Measurements from ENCODE around the gene PIGBOS1. TPM values are rescaled to one million over a fixed set of nuclear protein-coding genes. Genes with fewer than 3 reads are reported as not detected.

Gene PIGBOS1
- total RNA-seq, 2 experiments from 2014 or later: 6.2 to 10.1 TPM

- H3K36me3 ChIP-seq (ENCODE audit: insufficient read depth, low read length): no peaks in the 10 kb centered on the region
- Mint-ChIP-seq H3K4me3 (peak overlapping the region; percentile 47), H3K9me3 (no peaks in the 10 kb centered on the region), H3K27ac (peak overlapping the region; percentile 94), H3K36me3 (ENCODE audit: low read depth) (no peaks in the 10 kb centered on the region), H3K4me1 (ENCODE audit: low read depth) (peaks cover 86% of the 10 kb centered on the region), H3K27me3 (no peaks in the 10 kb centered on the region)
- H3K27me3 ChIP-seq (ENCODE audit: control insufficient read depth in 1 of 2, insufficient read depth in 2 of 2, low read length in 2 of 2): no peaks in the 10 kb centered on the region
- intact Hi-C loops (cut with DNase I, micrococcal nuclease): no loop called here
- H3K9me3 ChIP-seq (ENCODE audit: control insufficient read depth in 1 of 2, insufficient read depth in 1 of 2, low read length in 2 of 2): no peaks in the 10 kb centered on the region
- H3K27ac ChIP-seq (ENCODE audit: low read depth in 1 of 2, low read length in 2 of 2): peak overlapping the region; percentile 68 to 69
- no peak for ATAC-seq (ENCODE audit: poor library complexity)
- H3K4me1 ChIP-seq (ENCODE audit: insufficient read depth, low read length): peaks cover 66% of the 10 kb centered on the region
- DNase-seq: no peak
- POLR2A ChIA-PET: interaction anchor here (3.5 to 4.4 kb wide), 2 partner anchors 9 to 11 kb away, joined by 10 to 37 read pairs; no protein-coding TSS in a partner anchor
- no peak for TF ChIP-seq CTCF (IDR thresholded peaks at IDR 0.05)
- CTCF ChIA-PET: interaction anchor here (1.0 to 1.4 kb wide), 2 partner anchors 8 to 12 kb away, joined by 3 to 4 read pairs; no protein-coding TSS in a partner anchor
- H3K4me3 ChIP-seq (ENCODE audit: low read length): no peak overlapping the region
These were observed 39.7 kb downstream of the PIGBOS1 start for GRCh38 chr15:55279100-55279745.

DNA sequence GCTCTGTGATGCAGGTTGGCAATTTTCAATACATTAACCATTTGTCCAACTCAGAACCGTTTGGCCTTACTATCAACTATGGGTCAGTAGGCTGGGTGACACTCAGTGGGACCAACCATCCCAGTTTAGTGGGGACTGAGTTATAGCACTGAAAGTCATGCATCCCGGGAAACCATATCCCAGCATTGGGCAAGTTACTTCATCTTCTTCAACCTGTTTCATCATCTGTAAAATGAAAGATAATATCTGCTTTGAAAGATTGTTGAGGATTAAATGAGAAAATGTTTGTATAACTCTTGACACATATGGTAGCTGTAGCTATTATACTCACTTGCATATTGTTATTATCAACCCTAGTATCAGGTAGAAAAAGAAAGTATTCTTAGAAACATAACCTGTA is 41.2 kb downstream of the PIGBOS1 start:
- POLR2A ChIA-PET: interaction anchor here (0.6 to 4.4 kb wide), 4 partner anchors 10 to 81 kb away, joined by 3 to 37 read pairs (median 10); partner anchors contain the start of gene RSL24D1
- H3K4me1 ChIP-seq (ENCODE audit: insufficient read depth, low read length): peaks cover 55% of the 10 kb centered on the region
- CTCF ChIA-PET: interaction anchor here (2.0 kb wide), 1 partner anchor 10 kb away, joined by 5 read pairs; no protein-coding TSS in a partner anchor
- no peaks in the 10 kb centered on the region for H3K36me3 ChIP-seq (ENCODE audit: insufficient read depth, low read length)
- Mint-ChIP-seq H3K4me1 (ENCODE audit: low read depth) (peaks cover 84% of the 10 kb centered on the region), H3K36me3 (ENCODE audit: low read depth) (no peaks in the 10 kb centered on the region), H3K4me3 (peak overlapping the region; percentile 84), H3K27me3 (no peaks in the 10 kb centered on the region), H3K27ac (peak overlapping the region; percentile 94), H3K9me3 (no peaks in the 10 kb centered on the region)
- H3K4me3 ChIP-seq (ENCODE audit: low read length): peak overlapping the region; percentile 21
- peak overlapping the region; percentile 44 to 81 for H3K27ac ChIP-seq (ENCODE audit: low read depth in 1 of 2, low read length in 2 of 2)
- intact Hi-C loops (cut with DNase I, micrococcal nuclease): no loop called here
- ATAC-seq (ENCODE audit: poor library complexity) (no peak), DNase-seq (no peak)
- H3K27me3 ChIP-seq (ENCODE audit: control insufficient read depth in 1 of 2, insufficient read depth in 2 of 2, low read length in 2 of 2): no peaks in the 10 kb centered on the region
- H3K9me3 ChIP-seq (ENCODE audit: control insufficient read depth in 1 of 2, insufficient read depth in 1 of 2, low read length in 2 of 2): no peaks in the 10 kb centered on the region
- TF ChIP-seq CTCF (IDR thresholded peaks at IDR 0.05): no peak

DNA sequence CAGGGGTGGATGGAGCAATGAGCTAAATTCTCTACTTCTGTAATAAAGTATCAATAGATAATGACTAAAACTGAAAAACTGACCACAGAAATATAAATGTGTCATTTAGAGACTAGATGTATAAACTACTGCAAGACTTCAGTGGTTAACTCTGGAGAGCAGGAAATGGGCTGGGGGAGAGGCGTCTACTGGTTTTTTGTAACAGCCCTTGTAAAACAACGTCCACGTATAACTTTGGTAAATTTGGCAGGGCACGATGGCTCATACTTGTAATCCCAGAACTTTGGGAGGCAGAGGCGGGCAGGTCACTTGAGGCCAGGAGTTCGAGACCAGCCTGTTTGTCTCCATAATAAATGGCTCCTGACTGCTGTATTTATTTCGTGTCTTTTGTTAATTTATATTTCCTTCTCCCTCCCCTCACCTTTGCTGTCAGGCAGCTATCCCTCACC is 41.8 kb downstream of the PIGBOS1 start:
- H3K4me3 Mint-ChIP-seq: peak overlapping the region; percentile 84
- peaks cover 49% of the 10 kb centered on the region for H3K4me1 ChIP-seq (ENCODE audit: insufficient read depth, low read length)
- peak overlapping the region; percentile 21 for H3K4me3 ChIP-seq (ENCODE audit: low read length)
- peaks cover 81% of the 10 kb centered on the region for H3K4me1 Mint-ChIP-seq (ENCODE audit: low read depth)
- no peaks in the 10 kb centered on the region for H3K9me3 Mint-ChIP-seq
- POLR2A ChIA-PET: interaction anchor here (0.6 to 4.4 kb wide), 6 partner anchors 9 to 131 kb away, joined by 3 to 37 read pairs (median 8); partner anchors contain the start of genes CCPG1, PIERCE2 and RSL24D1
- ATAC-seq (ENCODE audit: poor library complexity): peak; percentile 61
- H3K27ac Mint-ChIP-seq: peak overlapping the region; percentile 94
- H3K27ac ChIP-seq (ENCODE audit: low read depth in 1 of 2, low read length in 2 of 2): peak overlapping the region; percentile 44 to 81
- peak in 12 of 14 experiments; percentile 23 to 82 (median 34) for DNase-seq
- no peaks in the 10 kb centered on the region for H3K36me3 ChIP-seq (ENCODE audit: insufficient read depth, low read length)
- no peaks in the 10 kb centered on the region for H3K36me3 Mint-ChIP-seq (ENCODE audit: low read depth)
- CTCF ChIA-PET: interaction anchor here (2.0 kb wide), 1 partner anchor 9 kb away, joined by 5 read pairs; no protein-coding TSS in a partner anchor
- no peaks in the 10 kb centered on the region for H3K27me3 Mint-ChIP-seq
- intact Hi-C loops (cut with DNase I, micrococcal nuclease): no loop called here
- H3K27me3 ChIP-seq (ENCODE audit: control insufficient read depth in 1 of 2, insufficient read depth in 2 of 2, low read length in 2 of 2): no peaks in the 10 kb centered on the region
- TF ChIP-seq CTCF (IDR thresholded peaks at IDR 0.05): no peak
- no peaks in the 10 kb centered on the region for H3K9me3 ChIP-seq (ENCODE audit: control insufficient read depth in 1 of 2, insufficient read depth in 1 of 2, low read length in 2 of 2)

All from CD4-positive, alpha-beta T cell (primary cell).